GM12864 (cell line): Measurements from ENCODE around the gene SYCP2.

Experiments
- DNase-seq: peaks from one replicate; pipeline ENCODE4 v3.0.0-alpha.2; 2011; ENCODE audit warnings: low read depth
- H3K4me3 ChIP-seq: 2 replicates; pipeline ENCODE4 v1.5.1; 2011; ENCODE audit warnings: mild to moderate bottlenecking, low read depth, low read length, control low read depth
- CTCF ChIP-seq: IDR thresholded peaks from 2 replicates; pipeline ENCODE4 v1.5.1; 2011; ENCODE audit warnings: low read depth, mild to moderate bottlenecking, moderate library complexity, low read length, control low read depth, inconsistent platforms; ENCODE audit errors: missing control alignments

SYCP2 gene

GRCh38 chr20:59823491-59824259 lies 109.8 kb downstream of the SYCP2 start:
- TF ChIP-seq CTCF, result no peak
- H3K4me3 ChIP-seq, result no peak overlapping the region
- no peak for DNase-seq

- DNase-seq, result no peak
Measured at GRCh38 chr20:59823030-59823423, 110.4 kb downstream of the SYCP2 start.

GRCh38 chr20:59822291-59823029 lies 111.0 kb downstream of the SYCP2 start:
- no peak overlapping the region for H3K4me3 ChIP-seq
- no peak for DNase-seq
- TF ChIP-seq CTCF, result no peak

More at GRCh38 chr20:59823030-59823423, 110.4 kb downstream of the SYCP2 start:
- H3K4me3 ChIP-seq, result no peak overlapping the region
- no peak for TF ChIP-seq CTCF

GRCh38 chr20:59821788-59822187 lies 111.6 kb downstream of the SYCP2 start:
- TF ChIP-seq CTCF, result no peak
- H3K4me3 ChIP-seq, result no peak overlapping the region
- no peak for DNase-seq

GRCh38 chr20:59821201-59821600 lies 112.2 kb downstream of the SYCP2 start:
- no peak for TF ChIP-seq CTCF
- DNase-seq, result no peak
- H3K4me3 ChIP-seq, result no peak overlapping the region

GRCh38 chr20:59820204-59821041 lies 113.0 kb downstream of the SYCP2 start:
- no peak overlapping the region for H3K4me3 ChIP-seq
- DNase-seq, result no peak
- no peak for TF ChIP-seq CTCF
